ENCODE results near the gene SLC6A1. TPM values are rescaled to one million over a fixed set of nuclear protein-coding genes. Genes with fewer than 3 reads are reported as not detected.

Gene SLC6A1
- total RNA-seq, 1 experiment from 2014 or later: not detected

DNA sequence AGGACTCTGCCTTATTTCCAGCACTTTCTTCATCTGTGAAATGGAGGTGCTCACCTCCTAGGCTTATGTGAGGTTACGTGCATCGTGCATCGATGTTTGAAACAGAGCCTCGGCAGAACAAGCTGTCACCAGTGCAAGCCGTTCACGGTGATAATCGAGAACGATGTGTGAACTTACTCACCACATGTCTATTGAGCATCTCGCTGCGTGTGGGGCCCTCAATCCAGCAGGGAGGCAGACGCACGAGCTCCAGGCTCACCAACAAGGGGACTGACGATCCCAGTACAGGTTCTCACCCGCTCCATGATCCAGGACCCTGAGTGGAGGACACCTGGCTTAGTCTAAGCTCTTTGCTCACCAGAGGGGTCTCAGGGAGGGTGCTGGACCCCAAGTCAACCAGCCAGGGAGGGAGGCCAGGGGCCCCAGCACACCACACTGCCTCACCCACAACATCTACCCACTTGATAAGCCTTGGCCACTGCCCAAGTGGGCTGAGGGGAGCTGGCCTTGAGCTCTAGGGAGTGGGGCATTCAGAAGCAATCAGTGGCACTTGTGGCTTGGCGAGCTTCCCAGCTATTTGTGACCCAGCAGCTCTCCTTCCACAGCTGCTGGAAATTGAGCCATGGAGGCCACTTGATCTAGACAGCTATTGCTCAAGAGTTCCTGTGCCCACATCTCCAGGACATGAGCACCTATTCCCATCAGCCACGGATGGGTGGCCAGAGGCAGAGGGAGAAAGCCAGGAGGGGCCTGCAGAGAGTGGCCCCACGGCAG, 34.4 kb upstream of the SLC6A1 start:
- Histone ChIP-seq H3K23me2 (ENCODE audit: insufficient read length, low read depth, low read length, poor library complexity, severe bottlenecking) (no peaks in the 10 kb centered on the region), H3K4ac (ENCODE audit: low read depth, low read length) (no peak overlapping the region), H2BK20ac (ENCODE audit: low read depth, low read length, poor library complexity, severe bottlenecking) (no peak overlapping the region), H2BK120ac (ENCODE audit: low read depth, low read length, poor library complexity, severe bottlenecking) (no peak overlapping the region), H3K27me3 (ENCODE audit: insufficient read depth, low read length) (no peaks in the 10 kb centered on the region), H3K56ac (ENCODE audit: insufficient read length, low read depth, low read length) (no peak overlapping the region), H3K4me1 (ENCODE audit: insufficient read depth, low read length) (no peaks in the 10 kb centered on the region), H2BK15ac (ENCODE audit: low read depth, low read length) (no peak overlapping the region), H3K79me2 (ENCODE audit: insufficient read depth, low read length) (no peaks in the 10 kb centered on the region), H3T11ph (ENCODE audit: low read length) (no peak overlapping the region), H3K14ac (ENCODE audit: insufficient read depth, low read length) (no peak overlapping the region), H2AK5ac (ENCODE audit: insufficient read length, low read length) (no peak overlapping the region), H3K27ac (ENCODE audit: insufficient read length, low read depth, low read length) (no peak overlapping the region), H3K9ac (ENCODE audit: extremely low read depth, insufficient read length, low read length) (no peak overlapping the region), H4K5ac (ENCODE audit: insufficient read length, low read depth, low read length) (no peak overlapping the region), H4K91ac (ENCODE audit: insufficient read length, low read depth, low read length) (no peak overlapping the region), H3K23ac (ENCODE audit: insufficient read length, low read depth, low read length) (no peak overlapping the region), H3K4me2 (ENCODE audit: insufficient read depth, insufficient read length, low read length) (no peak overlapping the region), H2AFZ (ENCODE audit: low read length) (no peak overlapping the region), H3K9me3 (ENCODE audit: control insufficient read depth, low read depth, low read length) (no peaks in the 10 kb centered on the region), H3K79me1 (ENCODE audit: insufficient read depth, low read depth, low read length, poor library complexity, severe bottlenecking) (no peaks in the 10 kb centered on the region), H2BK5ac (ENCODE audit: insufficient read length, low read length) (no peak overlapping the region), H3K18ac (ENCODE audit: insufficient read length, low read depth, low read length) (no peak overlapping the region), H4K8ac (replicated peaks; ENCODE audit: insufficient read length, low read depth, low read length) (no peak overlapping the region), H4K20me1 (ENCODE audit: control insufficient read depth, insufficient read depth, insufficient read length) (no peaks in the 10 kb centered on the region), H2BK12ac (ENCODE audit: insufficient read length, low read depth, low read length) (no peak overlapping the region)
- no peak for DNase-seq
- TF ChIP-seq CTCF (conservative IDR thresholded peaks at IDR 0.05): no peak
- Mint-ChIP-seq H3K4me1 (peaks cover 0 to 7% of the 10 kb centered on the region in 2 experiments; a peak in 2 of 4 replicates), H3K27ac (peak overlapping the region in 1 of 3 experiments; percentile 52; a peak in 1 of 7 replicates), H3K36me3 (ENCODE audit: insufficient read depth in 1 of 3, low read depth in 3 of 3) (no peaks in the 10 kb centered on the region), H3K27me3 (ENCODE audit: low read depth) (peaks cover 26% of the 10 kb centered on the region), H3K9me3 (no peaks in the 10 kb centered on the region), H3K4me3 (no peak overlapping the region)
- WGBS (ENCODE audit: extremely low coverage, insufficient read length, low lambda C conversion rate): no CpG with 5 or more reads among the region's 17 CpGs
